ENCODE results near the gene MAPK11.

DNA sequence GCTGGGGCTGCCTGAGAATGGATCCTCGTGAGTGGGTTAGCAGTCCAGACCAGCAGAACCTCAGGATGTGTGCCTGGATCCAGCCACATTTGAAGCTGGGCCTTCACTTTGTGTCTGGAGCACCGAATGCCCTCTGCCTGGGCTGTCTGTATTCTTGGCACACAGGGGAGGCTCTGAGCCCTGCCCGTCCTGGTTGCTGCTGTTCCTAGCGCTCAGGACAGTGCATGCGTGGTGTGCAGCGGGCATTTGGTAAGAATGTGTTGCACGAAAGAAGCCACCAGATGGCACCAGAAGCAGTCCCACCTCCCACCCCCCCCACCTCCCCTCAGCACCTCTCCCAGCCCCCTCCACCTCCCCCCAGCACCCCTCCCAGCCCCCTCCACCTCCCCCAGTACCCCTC is 4.1 kb upstream of the MAPK11 start:
- TF ChIP-seq SIN3A (IDR thresholded peaks at IDR 0.05; ENCODE audit: borderline replicate concordance, insufficient read depth, low read length), result no peak
- no peak for TF ChIP-seq POLR2AphosphoS5 (IDR thresholded peaks at IDR 0.05; ENCODE audit: low read depth, low read length)
- TF ChIP-seq REST (IDR thresholded peaks at IDR 0.05; ENCODE audit: insufficient read depth in 1 of 2, low read depth in 2 of 2, low read length in 2 of 2), result no peak
- no peak for TF ChIP-seq TAF1 (IDR thresholded peaks at IDR 0.05; ENCODE audit: borderline replicate concordance, insufficient read depth, low read length)

All from PFSK-1 (cell line).